ENCODE measurements around the gene CNEP1R1. TPM values are rescaled to one million over a fixed set of nuclear protein-coding genes. Genes with fewer than 3 reads are reported as not detected.

Gene CNEP1R1
- total RNA-seq, 1 experiment from 2014 or later: 18.5 TPM

GRCh38 chr16:49980166-49980565 is 44.9 kb upstream of the CNEP1R1 start:
- Histone ChIP-seq H2BK12ac (ENCODE audit: insufficient read length, low read depth, low read length) (no peak overlapping the region), H3K18ac (ENCODE audit: insufficient read length, low read depth, low read length) (no peak overlapping the region), H4K8ac (replicated peaks; ENCODE audit: insufficient read length, low read depth, low read length) (no peak overlapping the region), H4K20me1 (ENCODE audit: control insufficient read depth, insufficient read depth, insufficient read length) (no peaks in the 10 kb centered on the region), H3K4me2 (ENCODE audit: insufficient read depth, insufficient read length, low read length) (no peak overlapping the region), H2BK5ac (ENCODE audit: insufficient read length, low read length) (no peak overlapping the region), H2BK120ac (ENCODE audit: low read depth, low read length, poor library complexity, severe bottlenecking) (no peak overlapping the region), H2BK15ac (ENCODE audit: low read depth, low read length) (no peak overlapping the region), H2AFZ (ENCODE audit: low read length) (no peak overlapping the region), H3K9ac (ENCODE audit: extremely low read depth, insufficient read length, low read length) (no peak overlapping the region), H3K56ac (ENCODE audit: insufficient read length, low read depth, low read length) (no peak overlapping the region), H4K91ac (ENCODE audit: insufficient read length, low read depth, low read length) (no peak overlapping the region), H3K27me3 (ENCODE audit: insufficient read depth, low read length) (no peaks in the 10 kb centered on the region), H3K23me2 (ENCODE audit: insufficient read length, low read depth, low read length, poor library complexity, severe bottlenecking) (no peaks in the 10 kb centered on the region), H2BK20ac (ENCODE audit: low read depth, low read length, poor library complexity, severe bottlenecking) (no peak overlapping the region), H3K79me2 (ENCODE audit: insufficient read depth, low read length) (no peaks in the 10 kb centered on the region), H3T11ph (ENCODE audit: low read length) (no peak overlapping the region), H3K14ac (ENCODE audit: insufficient read depth, low read length) (no peak overlapping the region), H3K4ac (ENCODE audit: low read depth, low read length) (no peak overlapping the region), H3K23ac (ENCODE audit: insufficient read length, low read depth, low read length) (no peak overlapping the region), H3K27ac (ENCODE audit: insufficient read length, low read depth, low read length) (no peak overlapping the region), H4K5ac (ENCODE audit: insufficient read length, low read depth, low read length) (no peak overlapping the region), H3K79me1 (ENCODE audit: insufficient read depth, low read depth, low read length, poor library complexity, severe bottlenecking) (no peaks in the 10 kb centered on the region), H2AK5ac (ENCODE audit: insufficient read length, low read length) (no peak overlapping the region), H3K4me1 (ENCODE audit: insufficient read depth, low read length) (no peaks in the 10 kb centered on the region), H3K9me3 (ENCODE audit: control insufficient read depth, low read depth, low read length) (no peaks in the 10 kb centered on the region)
- no peak for DNase-seq
- no CpG with 5 or more reads among the region's 3 CpGs for WGBS (ENCODE audit: extremely low coverage, insufficient read length, low lambda C conversion rate)
- Mint-ChIP-seq H3K27ac (no peak overlapping the region), H3K4me1 (no peaks in the 10 kb centered on the region), H3K4me3 (no peak overlapping the region), H3K9me3 (peaks cover 3 to 4% of the 10 kb centered on the region in 2 experiments; a peak in 3 of 5 replicates), H3K27me3 (ENCODE audit: low read depth) (no peaks in the 10 kb centered on the region; the same call in 1 of the 2 replicates), H3K36me3 (ENCODE audit: insufficient read depth in 1 of 3, low read depth in 3 of 3) (no peaks in the 10 kb centered on the region)
- no peak for TF ChIP-seq CTCF (conservative IDR thresholded peaks at IDR 0.05)

Data from H9 (cell line).